HepG2 (cell line): ENCODE measurements around the gene ESPN. TPM values are rescaled to one million over a fixed set of nuclear protein-coding genes. Genes with fewer than 3 reads are reported as not detected.
A peak's percentile ranks its signal among the peaks of the same experiment; 100 is the strongest.

Experiments
- AKNA ChIP-seq: sonication (generic); formaldehyde crosslinking; IDR thresholded peaks from 2 replicates; pipeline ENCODE4 v1.4.0; 2020; ENCODE audit warnings: missing genetic modification reagents, borderline replicate concordance
- ATF6 ChIP-seq: sonication (generic); formaldehyde crosslinking; conservative IDR thresholded peaks from 2 replicates; pipeline ENCODE4 v1.4.0; 2020; ENCODE audit warnings: missing genetic modification reagents
- CENPBD1 ChIP-seq: sonication (generic); formaldehyde crosslinking; IDR thresholded peaks from 2 replicates; pipeline ENCODE4 v1.8.0; 2022; ENCODE audit warnings: missing genetic modification reagents, low read depth, mild to moderate bottlenecking, borderline replicate concordance
- NFE2L2 ChIP-seq: fragments of 150-350 bp; IDR thresholded peaks from 2 replicates; pipeline ENCODE4 v1.6.1; 2014; ENCODE audit warnings: low read length
- NR3C1 ChIP-seq: sonication (generic); formaldehyde crosslinking; IDR thresholded peaks from 2 replicates; pipeline ENCODE4 v1.4.0; 2020; ENCODE audit warnings: missing genetic modification reagents
- THYN1 ChIP-seq: sonication (generic); formaldehyde crosslinking; IDR thresholded peaks from 2 replicates; pipeline ENCODE4 v1.8.1; 2023; ENCODE audit warnings: low read depth, mild to moderate bottlenecking, moderate library complexity, missing genetic modification reagents, borderline replicate concordance
- ZNF230 ChIP-seq: sonication (generic); formaldehyde crosslinking; IDR thresholded peaks from 2 replicates; pipeline ENCODE4 v1.4.0; 2020; ENCODE audit warnings: mild to moderate bottlenecking, missing genetic modification reagents
- ZNF234 ChIP-seq: sonication (generic); formaldehyde crosslinking; conservative IDR thresholded peaks from 2 replicates; pipeline ENCODE4 v1.5.1; 2020; ENCODE audit warnings: mild to moderate bottlenecking, missing genetic modification reagents
- ZNF30 ChIP-seq: sonication (generic); formaldehyde crosslinking; IDR thresholded peaks from 2 replicates; pipeline ENCODE4 v1.5.0; 2020; ENCODE audit warnings: mild to moderate bottlenecking, missing genetic modification reagents
- ZNF468 ChIP-seq: sonication (generic); formaldehyde crosslinking; IDR thresholded peaks from 2 replicates; pipeline ENCODE4 v1.8.0; 2022; ENCODE audit warnings: mild to moderate bottlenecking, moderate library complexity, missing genetic modification reagents
- ZNF7 ChIP-seq: IDR thresholded peaks from 2 replicates; pipeline ENCODE4 v1.6.1; 2016; ENCODE audit warnings: missing biosample characterization, missing genetic modification reagents
- ZNF709 ChIP-seq: sonication (generic); formaldehyde crosslinking; IDR thresholded peaks from 2 replicates; pipeline ENCODE4 v1.5.0; 2020; ENCODE audit warnings: mild to moderate bottlenecking, missing genetic modification reagents
- ZNF747 ChIP-seq: sonication (generic); formaldehyde crosslinking; IDR thresholded peaks from 2 replicates; pipeline ENCODE4 v1.8.1; 2023; ENCODE audit warnings: missing genetic modification reagents, mild to moderate bottlenecking, borderline replicate concordance
- ZNF784 ChIP-seq: sonication (generic); formaldehyde crosslinking; IDR thresholded peaks from 2 replicates; pipeline ENCODE4 v1.5.1; 2020; ENCODE audit warnings: missing genetic modification reagents, mild to moderate bottlenecking, borderline replicate concordance
- ZNF816 ChIP-seq: sonication (generic); formaldehyde crosslinking; IDR thresholded peaks from 2 replicates; pipeline ENCODE4 v1.8.0; 2022; ENCODE audit warnings: missing genetic modification reagents, mild to moderate bottlenecking, borderline replicate concordance
- polyA plus RNA-seq, 8 experiments: library from polyadenylated mRNA; depleted of rRNA in 3 of 8; stranded (reverse) in 7 of 8; unstranded in 1 of 8; fragments of >200 nt; fragmentation: Illumina TruSeq in 4 of 8; extraction: Trizol in 4 of 8; gene quantifications; 2 replicates each; pipeline versions ENCODE4 v1.2.1 to v1.2.3, GENCODE V29; 2011 to 2016; ENCODE audit warnings: low read depth in 4 of 8, missing spikeins in 1 of 8, mixed read lengths in 1 of 8; ENCODE audit not compliant: insufficient read depth in 1 of 8
- total RNA-seq, 5 experiments: library from RNA; depleted of rRNA; stranded (reverse); fragments of >200 nt; fragmentation: Illumina TruSeq; extraction: Trizol; gene quantifications; 2 replicates each; pipeline ENCODE4 v1.2.3, GENCODE V29; 2016; ENCODE audit warnings: low read depth in 1 of 5
- TF ChIP-seq, protein P1 (sequence below): sonication (generic); formaldehyde crosslinking; IDR thresholded peaks from 2 replicates; pipeline ENCODE4 v1.8.0; 2022; ENCODE audit warnings: mild to moderate bottlenecking, missing genetic modification reagents; ENCODE audit not compliant: insufficient replicate concordance
- TF ChIP-seq, protein P2 (sequence below): IDR thresholded peaks from 2 replicates; pipeline ENCODE4 v1.6.1; 2012; ENCODE audit warnings: inconsistent platforms

The ESPN gene
- total and polyA plus RNA-seq, 2 of the 13 experiments (the other 11 are each of a cell fraction or from before 2014, with no cell fraction given), result 48.6 to 54.2 TPM

- TF ChIP-seq ZNF468 (CRISPR knock-in tag), result no peak
- TF ChIP-seq ZNF30 (CRISPR knock-in tag), result no peak; the same call in 1 of the 2 replicates
- TF ChIP-seq CENPBD1 (CRISPR knock-in tag), result no peak
- no peak for TF ChIP-seq ATF6 (CRISPR knock-in tag)
- 0 out of 2 replicates have a peak, but pooled peaks have one; percentile 31 for TF ChIP-seq ZNF747 (CRISPR knock-in tag)
- no peak for TF ChIP-seq AKNA (CRISPR knock-in tag)
- TF ChIP-seq ZNF7, result no peak
- TF ChIP-seq NR3C1 (CRISPR knock-in tag), result no peak
- no peak for TF ChIP-seq ZNF230
- TF ChIP-seq THYN1 (CRISPR knock-in tag), result no peak
- TF ChIP-seq, protein P1, sequence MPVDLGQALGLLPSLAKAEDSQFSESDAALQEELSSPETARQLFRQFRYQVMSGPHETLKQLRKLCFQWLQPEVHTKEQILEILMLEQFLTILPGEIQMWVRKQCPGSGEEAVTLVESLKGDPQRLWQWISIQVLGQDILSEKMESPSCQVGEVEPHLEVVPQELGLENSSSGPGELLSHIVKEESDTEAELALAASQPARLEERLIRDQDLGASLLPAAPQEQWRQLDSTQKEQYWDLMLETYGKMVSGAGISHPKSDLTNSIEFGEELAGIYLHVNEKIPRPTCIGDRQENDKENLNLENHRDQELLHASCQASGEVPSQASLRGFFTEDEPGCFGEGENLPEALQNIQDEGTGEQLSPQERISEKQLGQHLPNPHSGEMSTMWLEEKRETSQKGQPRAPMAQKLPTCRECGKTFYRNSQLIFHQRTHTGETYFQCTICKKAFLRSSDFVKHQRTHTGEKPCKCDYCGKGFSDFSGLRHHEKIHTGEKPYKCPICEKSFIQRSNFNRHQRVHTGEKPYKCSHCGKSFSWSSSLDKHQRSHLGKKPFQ (CRISPR knock-in tag), result no peak
- no peak for TF ChIP-seq ZNF234 (CRISPR knock-in tag)
- TF ChIP-seq NFE2L2, result no peak
- TF ChIP-seq ZNF709 (CRISPR knock-in tag), result no peak
- TF ChIP-seq, protein P2, sequence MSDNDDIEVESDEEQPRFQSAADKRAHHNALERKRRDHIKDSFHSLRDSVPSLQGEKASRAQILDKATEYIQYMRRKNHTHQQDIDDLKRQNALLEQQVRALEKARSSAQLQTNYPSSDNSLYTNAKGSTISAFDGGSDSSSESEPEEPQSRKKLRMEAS, result no peak
- TF ChIP-seq ZNF784 (CRISPR knock-in tag), result no peak
- no peak; the same call in 1 of the 2 replicates for TF ChIP-seq ZNF816 (CRISPR knock-in tag)
Measured at GRCh38 chr1:6447818-6448748, 23.5 kb downstream of the ESPN start (continued).
